Activated CD8-positive, alpha-beta memory T cell treated with anti-CD3 and anti-CD28 coated beads, Interleukin-2, amount 10 ng/mL, durations not matched to agents 7 days and 5 days (primary cell): Measurements from ENCODE around the gene KIF23. TPM values are rescaled to one million over a fixed set of nuclear protein-coding genes. Genes with fewer than 3 reads are reported as not detected.

ENCODE experiments used
- ATAC-seq: fragments of 150-1000 bp; cut with Tn5 transposase; one replicate; pipeline ENCODE4 v1.10.0; 2021; ENCODE audit warnings: moderate library complexity
- CTCF ChIA-PET: fragments of 350-600 bp; sonication (Branson Sonifier 250); formaldehyde crosslinking; loops from one replicate; lab custom pipeline; 2021; ENCODE audit warnings: antibody characterized with exemption; lab: Charles Lee
- DNase-seq: peaks from one replicate; pipeline ENCODE4 v3.0.0-alpha.2; 2020
- H3K27ac Mint-ChIP-seq: one replicate; pipeline ENCODE4 v1.8.0; 2021; ENCODE audit warnings: mild to moderate bottlenecking, mixed read lengths
- H3K27me3 Mint-ChIP-seq: one replicate; pipeline ENCODE4 v1.8.0; 2021; ENCODE audit warnings: mixed read lengths
- H3K36me3 Mint-ChIP-seq: one replicate; pipeline ENCODE4 v1.8.0; 2021; ENCODE audit warnings: mild to moderate bottlenecking, mixed read lengths
- H3K4me1 Mint-ChIP-seq: one replicate; pipeline ENCODE4 v1.8.0; 2021; ENCODE audit warnings: mixed read lengths
- H3K4me3 Mint-ChIP-seq: one replicate; pipeline ENCODE4 v1.8.0; 2021; ENCODE audit warnings: mild to moderate bottlenecking, moderate library complexity, mixed read lengths
- H3K9me3 Mint-ChIP-seq: one replicate; pipeline ENCODE4 v1.8.0; 2022; ENCODE audit warnings: low read depth, mixed read lengths
- total RNA-seq, 2 experiments: library from RNA; stranded (reverse); gene quantifications; one replicate each; pipeline ENCODE4 v1.2.3, GENCODE V29; 2021

The KIF23 gene
- total RNA-seq, 2 experiments from 2014 or later: 70.9 to 81.1 TPM

DNA sequence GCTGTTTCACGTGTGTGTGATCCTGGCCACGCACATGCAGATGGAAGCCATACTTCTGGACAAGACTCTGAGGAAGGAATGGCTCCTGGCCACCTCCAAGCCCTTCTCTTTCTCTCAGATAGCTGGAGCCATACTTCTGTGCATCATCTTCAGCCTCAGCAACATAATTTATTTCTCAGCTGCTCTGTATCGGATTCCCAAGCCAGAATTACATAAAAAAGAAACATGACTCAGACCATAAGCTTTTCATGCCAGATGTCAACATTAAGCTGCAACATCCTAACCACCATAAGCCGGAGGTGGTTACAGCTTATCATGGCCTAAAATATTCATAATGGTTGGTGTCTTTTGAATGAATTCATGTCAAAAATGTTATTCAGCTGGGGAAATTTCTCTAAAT lies 10.6 kb upstream of the KIF23 start:
- Mint-ChIP-seq H3K27me3 (peaks cover 33% of the 10 kb centered on the region), H3K36me3 (no peaks in the 10 kb centered on the region), H3K4me3 (no peak overlapping the region), H3K4me1 (peaks cover 3% of the 10 kb centered on the region), H3K27ac (no peak overlapping the region), H3K9me3 (no peaks in the 10 kb centered on the region)
- CTCF ChIA-PET: interaction anchor here (3.7 kb wide), 1 partner anchor 9 kb away, joined by 22 read pairs; no protein-coding TSS in a partner anchor
- DNase-seq: no peak
- ATAC-seq: no peak

DNA sequence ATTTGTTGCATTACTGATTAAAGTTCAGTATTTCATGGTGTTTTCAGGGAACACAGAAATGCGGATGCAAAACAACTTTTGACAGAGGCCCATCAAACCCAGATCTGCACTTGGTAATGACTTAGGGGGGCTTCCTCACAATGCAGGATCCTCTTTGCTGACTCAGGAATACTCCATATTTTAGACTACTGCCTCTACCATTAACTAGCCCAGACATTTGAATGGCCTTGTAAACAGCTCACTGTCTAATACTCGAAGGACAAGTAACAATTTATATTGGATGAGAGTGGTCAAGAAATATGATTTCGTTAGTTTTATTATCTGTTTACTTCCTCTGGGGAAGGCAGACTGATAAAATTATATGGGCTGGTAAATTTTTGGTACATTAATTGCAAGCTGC lies 9.0 kb upstream of the KIF23 start:
- Mint-ChIP-seq H3K36me3 (no peaks in the 10 kb centered on the region), H3K4me1 (no peaks in the 10 kb centered on the region), H3K9me3 (no peaks in the 10 kb centered on the region), H3K27me3 (peaks cover 41% of the 10 kb centered on the region), H3K27ac (no peak overlapping the region), H3K4me3 (no peak overlapping the region)
- DNase-seq (no peak), ATAC-seq (no peak)
- CTCF ChIA-PET: interaction anchor here (1.4 to 3.7 kb wide), 3 partner anchors 9 to 346 kb away, joined by 4 to 22 read pairs (median 4); partner anchors contain the start of gene KIF23

DNA sequence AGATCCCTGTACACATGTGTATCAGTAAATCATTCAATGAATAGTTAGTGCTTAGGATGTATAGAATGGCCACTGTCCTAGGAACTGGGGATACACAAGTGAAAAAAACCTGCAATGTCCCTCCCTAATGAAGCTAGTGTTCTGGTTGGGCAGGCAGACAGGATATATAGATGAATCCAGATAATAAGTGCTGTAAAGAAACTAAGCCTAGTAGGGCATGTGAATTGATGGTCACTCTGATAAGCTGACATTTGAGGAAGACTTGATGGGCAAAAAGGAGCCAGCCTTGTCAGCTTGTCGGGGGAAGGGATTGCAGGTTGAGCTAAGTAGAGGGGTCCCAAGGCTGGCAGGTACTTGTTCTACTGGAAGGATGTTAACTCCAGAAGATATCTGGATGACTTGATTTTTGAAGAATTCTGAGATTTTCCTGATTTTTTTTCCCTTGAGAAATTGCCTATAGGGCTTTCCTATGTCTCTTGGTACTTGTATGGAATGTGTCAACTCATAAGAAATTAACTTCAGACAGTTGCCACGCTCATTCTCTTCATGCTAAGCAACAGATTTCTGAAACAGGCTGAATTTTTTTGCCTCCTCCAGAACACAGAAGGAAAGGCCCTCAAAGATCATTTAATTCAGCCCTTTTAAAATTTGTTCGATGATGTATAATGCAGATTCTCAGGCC lies 6.3 kb upstream of the KIF23 start:
- Mint-ChIP-seq H3K36me3 (no peaks in the 10 kb centered on the region), H3K9me3 (no peaks in the 10 kb centered on the region), H3K4me3 (no peak overlapping the region), H3K27ac (no peak overlapping the region), H3K27me3 (peaks cover 41% of the 10 kb centered on the region), H3K4me1 (no peaks in the 10 kb centered on the region)
- DNase-seq (no peak), ATAC-seq (no peak)
- CTCF ChIA-PET: interaction anchor here (1.1 kb wide), 1 partner anchor 13 kb away, joined by 3 read pairs; no protein-coding TSS in a partner anchor

DNA sequence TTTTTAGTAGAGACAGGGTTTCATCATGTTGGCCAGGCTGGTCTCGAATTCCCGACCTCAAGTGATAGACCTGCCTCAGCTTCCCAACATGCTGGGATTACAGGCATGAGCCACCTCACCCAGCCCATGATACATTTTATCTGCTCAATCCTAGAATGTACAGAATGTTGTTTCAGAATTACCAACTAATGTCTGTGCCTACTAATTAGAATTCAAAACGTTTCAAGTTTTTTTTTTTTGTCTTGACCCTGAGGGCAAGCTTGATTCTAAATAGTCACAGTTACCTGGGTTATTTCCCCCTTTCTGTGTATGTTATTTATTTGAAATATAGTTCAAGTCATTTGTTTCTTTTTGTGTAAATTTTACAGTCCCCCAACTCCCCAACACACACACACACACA lies 5.3 kb upstream of the KIF23 start:
- CTCF ChIA-PET: interaction anchor here (1.0 kb wide), 1 partner anchor 14 kb away, joined by 4 read pairs; no protein-coding TSS in a partner anchor
- Mint-ChIP-seq H3K9me3 (no peaks in the 10 kb centered on the region), H3K4me1 (peaks cover 5% of the 10 kb centered on the region), H3K27me3 (peaks cover 36% of the 10 kb centered on the region), H3K36me3 (no peaks in the 10 kb centered on the region), H3K27ac (no peak overlapping the region), H3K4me3 (no peak overlapping the region)
- ATAC-seq (no peak), DNase-seq (no peak)

DNA sequence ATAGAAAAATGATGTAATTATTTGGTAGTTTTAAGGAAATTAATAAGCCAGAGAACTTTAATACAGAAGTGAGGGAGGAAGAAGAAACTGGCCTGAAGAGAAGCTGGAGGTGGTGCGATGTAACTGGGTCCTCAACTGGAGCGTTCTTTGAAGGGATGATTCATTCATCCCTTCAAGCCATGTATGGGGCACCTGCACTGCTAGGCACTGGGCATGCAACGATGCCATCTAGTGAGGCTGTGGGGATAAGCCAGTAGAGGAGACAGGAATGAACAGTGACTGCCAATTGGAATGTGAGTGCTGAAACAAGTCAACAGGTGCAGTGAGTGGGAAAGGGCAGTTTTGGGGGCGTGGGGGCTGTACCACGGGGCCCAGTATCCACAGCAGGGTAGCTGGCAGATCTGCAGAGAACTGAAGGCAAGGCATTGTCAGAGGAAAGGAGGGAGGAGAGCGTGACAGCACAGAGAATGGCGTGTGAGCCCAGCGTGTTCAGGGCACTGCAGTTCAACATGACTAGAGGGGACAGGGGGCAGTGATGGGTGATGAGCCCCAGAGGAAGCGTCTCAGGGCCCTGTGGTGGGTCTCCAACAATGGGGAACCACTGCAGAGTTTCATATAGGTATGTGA lies 3.8 kb upstream of the KIF23 start:
- peaks cover 25% of the 10 kb centered on the region for H3K27me3 Mint-ChIP-seq
- H3K9me3 Mint-ChIP-seq: no peaks in the 10 kb centered on the region
- H3K27ac Mint-ChIP-seq: no peak overlapping the region
- CTCF ChIA-PET: no interaction called here
- peaks cover 9% of the 10 kb centered on the region for H3K4me1 Mint-ChIP-seq
- H3K36me3 Mint-ChIP-seq: peaks cover 3% of the 10 kb centered on the region
- no peak for DNase-seq
- ATAC-seq: no peak
- H3K4me3 Mint-ChIP-seq: no peak overlapping the region

DNA sequence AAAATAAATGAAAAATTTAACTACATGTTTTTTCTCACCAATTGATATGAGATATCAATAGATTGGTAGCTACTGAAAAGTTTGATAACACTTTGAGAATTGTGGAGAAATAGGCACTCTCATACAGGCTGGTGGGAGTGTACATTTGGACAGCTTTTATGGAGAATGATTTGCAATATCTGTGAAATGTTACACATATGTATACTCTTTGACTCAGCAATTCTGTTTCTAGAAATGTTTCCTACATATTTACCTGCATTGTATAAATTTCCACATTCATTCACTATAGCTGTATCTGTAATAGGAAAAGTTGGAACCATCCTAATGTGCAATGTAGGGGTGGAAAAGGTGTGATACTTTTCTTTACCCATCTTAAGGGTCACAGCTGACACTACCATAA lies 1.9 kb upstream of the KIF23 start:
- ATAC-seq (no peak), DNase-seq (no peak)
- H3K27me3 Mint-ChIP-seq: peaks cover 18% of the 10 kb centered on the region
- H3K4me3 Mint-ChIP-seq: no peak overlapping the region
- peaks cover 9% of the 10 kb centered on the region for H3K36me3 Mint-ChIP-seq
- peaks cover 20% of the 10 kb centered on the region for H3K4me1 Mint-ChIP-seq
- no peaks in the 10 kb centered on the region for H3K9me3 Mint-ChIP-seq
- CTCF ChIA-PET: interaction anchor here (1.1 to 3.2 kb wide), 4 partner anchors 17 to 51 kb away, joined by 3 to 8 read pairs (median 4); no protein-coding TSS in a partner anchor
- H3K27ac Mint-ChIP-seq: no peak overlapping the region

DNA sequence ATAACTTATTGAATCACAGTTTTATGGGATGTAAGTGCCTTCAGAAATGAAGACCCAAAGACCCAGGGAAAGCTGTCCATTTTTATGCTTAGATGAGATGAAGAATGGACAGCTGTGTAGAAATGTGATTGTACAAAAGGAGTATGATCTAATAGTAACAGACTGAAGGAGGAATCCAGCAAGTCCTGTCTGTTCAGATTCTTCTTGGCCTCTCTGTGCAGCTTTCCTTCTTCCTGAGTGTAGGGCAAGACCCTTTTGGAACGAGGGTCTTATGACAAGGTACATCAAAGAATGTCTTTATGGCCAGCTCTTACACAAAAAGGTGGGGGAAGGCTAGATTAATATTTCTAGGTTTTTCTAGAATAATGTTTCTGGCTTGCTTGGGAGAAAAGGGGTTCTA lies 1.4 kb upstream of the KIF23 start:
- peaks cover 13% of the 10 kb centered on the region for H3K36me3 Mint-ChIP-seq
- CTCF ChIA-PET: interaction anchor here (1.1 to 3.2 kb wide), 4 partner anchors 18 to 50 kb away, joined by 3 to 8 read pairs (median 4); no protein-coding TSS in a partner anchor
- H3K27me3 Mint-ChIP-seq: peaks cover 16% of the 10 kb centered on the region
- H3K4me3 Mint-ChIP-seq: no peak overlapping the region
- no peaks in the 10 kb centered on the region for H3K9me3 Mint-ChIP-seq
- ATAC-seq: no peak
- H3K27ac Mint-ChIP-seq: no peak overlapping the region
- H3K4me1 Mint-ChIP-seq: peaks cover 23% of the 10 kb centered on the region
- no peak for DNase-seq

DNA sequence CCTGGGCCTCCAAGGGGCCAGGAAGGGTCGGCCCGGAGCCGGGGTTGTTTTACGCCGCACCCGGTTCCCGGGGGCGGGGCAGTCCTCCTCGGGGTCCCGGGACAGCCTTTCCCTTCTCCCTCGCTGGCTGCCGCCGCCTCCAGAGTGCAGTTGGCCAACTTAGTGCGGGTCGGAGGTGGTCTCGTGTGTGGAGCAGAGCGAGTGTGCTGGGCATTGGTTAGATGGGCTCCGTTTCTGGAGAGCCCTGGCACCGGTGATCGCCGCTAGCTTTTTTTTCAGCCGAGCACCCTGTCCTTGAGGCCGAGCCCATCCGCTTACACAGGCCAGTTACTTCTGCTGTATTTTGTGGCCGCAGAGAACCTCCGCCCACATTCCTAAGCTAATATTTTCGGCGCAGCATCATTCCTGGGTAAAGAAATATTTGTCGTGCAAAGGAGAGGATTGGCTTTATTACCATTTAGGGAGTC lies 585 bp downstream of the KIF23 start:
- Mint-ChIP-seq H3K27me3 (peaks cover 2% of the 10 kb centered on the region), H3K4me3 (peak overlapping the region; percentile 88), H3K9me3 (no peaks in the 10 kb centered on the region), H3K4me1 (peaks cover 23% of the 10 kb centered on the region), H3K36me3 (peaks cover 26% of the 10 kb centered on the region), H3K27ac (peak overlapping the region; percentile 72)
- DNase-seq (peak; percentile 50), ATAC-seq (peak; percentile 52)
- CTCF ChIA-PET: interaction anchor here (0.6 to 1.5 kb wide), 6 partner anchors 14 to 244 kb away, joined by 3 to 7 read pairs (median 4); no protein-coding TSS in a partner anchor

DNA sequence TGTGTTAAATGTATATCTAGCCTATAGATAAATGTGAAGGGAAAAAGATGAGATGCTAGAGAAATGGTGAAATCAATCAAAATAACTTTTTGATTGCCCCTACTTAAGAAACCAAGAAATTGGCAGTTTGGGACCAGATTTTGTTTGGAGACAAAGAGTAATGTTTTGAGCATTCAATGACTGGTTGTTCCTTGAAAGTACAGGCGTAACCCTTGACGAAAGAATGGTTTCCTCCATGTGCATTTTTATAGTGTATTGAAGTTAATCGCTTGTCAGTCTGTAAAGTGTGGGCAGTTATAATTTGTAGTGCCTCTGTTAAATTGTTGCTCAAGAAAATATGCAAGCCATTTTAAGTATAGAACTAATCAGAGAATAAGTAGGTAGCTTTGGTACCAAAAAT lies 1.2 kb downstream of the KIF23 start:
- Mint-ChIP-seq H3K4me1 (peaks cover 23% of the 10 kb centered on the region), H3K27ac (no peak overlapping the region)

DNA sequence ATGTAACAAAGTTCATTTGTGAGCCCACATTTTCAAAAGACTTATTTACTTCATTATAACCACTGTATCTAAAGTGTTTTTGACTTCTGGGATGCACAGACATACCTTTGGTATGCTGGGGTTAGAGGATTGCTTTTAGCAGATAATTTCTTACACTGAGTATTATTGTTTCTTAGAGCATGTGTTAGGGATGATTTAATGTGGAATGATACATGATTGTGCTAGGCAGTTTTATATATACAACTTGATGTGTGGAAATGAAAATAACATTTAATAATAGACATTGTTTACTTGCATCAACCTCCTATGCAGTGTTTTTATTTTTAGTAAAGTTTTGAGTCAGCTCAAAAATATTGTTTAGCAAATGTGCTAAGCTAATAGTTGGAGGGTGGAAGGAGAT lies 3.4 kb downstream of the KIF23 start:
- ATAC-seq (no peak), DNase-seq (no peak)
- CTCF ChIA-PET: interaction anchor here (1.3 to 4.0 kb wide), 3 partner anchors 13 to 45 kb away, joined by 3 to 16 read pairs (median 4); no protein-coding TSS in a partner anchor
- Mint-ChIP-seq H3K27me3 (peaks cover 2% of the 10 kb centered on the region), H3K4me3 (no peak overlapping the region), H3K27ac (no peak overlapping the region), H3K4me1 (peaks cover 23% of the 10 kb centered on the region), H3K36me3 (peaks cover 40% of the 10 kb centered on the region), H3K9me3 (no peaks in the 10 kb centered on the region)

More for the DNA sequence above, 1.2 kb downstream of the KIF23 start:
- CTCF ChIA-PET: interaction anchor here (0.6 to 4.0 kb wide), 3 partner anchors 9 to 47 kb away, joined by 4 to 16 read pairs (median 4); no protein-coding TSS in a partner anchor
- peak overlapping the region; percentile 88 for H3K4me3 Mint-ChIP-seq
- peaks cover 2% of the 10 kb centered on the region for H3K27me3 Mint-ChIP-seq
- no peaks in the 10 kb centered on the region for H3K9me3 Mint-ChIP-seq
- no peak for DNase-seq
- no peak for ATAC-seq
- peaks cover 26% of the 10 kb centered on the region for H3K36me3 Mint-ChIP-seq

DNA sequence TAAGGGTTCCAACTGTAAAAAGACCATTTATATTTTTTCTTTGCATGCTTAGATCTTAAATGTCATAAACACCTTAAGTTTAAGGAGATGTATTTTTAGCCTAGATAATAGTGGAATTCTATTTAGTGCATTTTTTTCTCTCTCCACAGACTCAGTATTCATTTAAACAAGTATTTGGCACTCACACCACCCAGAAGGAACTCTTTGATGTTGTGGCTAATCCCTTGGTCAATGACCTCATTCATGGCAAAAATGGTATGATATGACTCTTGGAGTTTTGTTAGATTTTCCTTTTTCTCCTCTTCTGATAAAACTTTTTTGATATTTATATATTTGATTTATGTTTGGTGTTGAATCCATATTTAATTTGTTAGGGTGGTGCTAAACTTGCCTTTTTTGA lies 7.3 kb downstream of the KIF23 start:
- H3K36me3 Mint-ChIP-seq: peaks cover 60% of the 10 kb centered on the region
- CTCF ChIA-PET: no interaction called here
- ATAC-seq: no peak
- peaks cover 4% of the 10 kb centered on the region for H3K4me1 Mint-ChIP-seq
- no peak overlapping the region for H3K4me3 Mint-ChIP-seq
- H3K27ac Mint-ChIP-seq: no peak overlapping the region
- DNase-seq: no peak
- no peaks in the 10 kb centered on the region for H3K27me3 Mint-ChIP-seq
- no peaks in the 10 kb centered on the region for H3K9me3 Mint-ChIP-seq

DNA sequence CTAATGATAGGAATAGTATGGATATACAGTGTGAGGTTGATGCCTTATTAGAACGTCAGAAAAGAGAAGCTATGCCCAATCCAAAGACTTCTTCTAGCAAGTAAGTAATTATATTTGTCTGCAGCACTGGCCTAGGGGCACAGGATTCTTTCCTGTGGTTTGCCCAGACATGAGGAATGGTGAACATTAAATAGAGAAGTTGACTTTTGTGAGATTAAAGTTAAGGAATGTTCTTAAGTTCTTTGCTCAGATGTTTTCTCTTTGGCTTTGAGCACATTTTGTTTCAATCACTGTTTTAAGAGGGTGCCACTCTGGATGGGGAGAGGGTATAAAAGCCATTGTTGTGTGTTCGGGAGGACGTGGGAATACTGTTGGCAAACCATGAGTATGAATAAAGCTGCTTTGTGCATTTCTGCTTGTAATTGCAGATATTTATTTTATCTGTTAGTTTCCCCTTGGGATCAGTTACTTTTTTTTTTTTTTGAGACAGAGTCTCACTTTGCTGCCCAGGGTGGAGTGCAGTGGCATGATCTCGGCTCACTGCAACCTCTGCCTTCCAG lies 8.3 kb downstream of the KIF23 start:
- DNase-seq (no peak), ATAC-seq (no peak)
- Mint-ChIP-seq H3K4me3 (no peak overlapping the region), H3K9me3 (no peaks in the 10 kb centered on the region), H3K27me3 (no peaks in the 10 kb centered on the region), H3K27ac (no peak overlapping the region), H3K4me1 (peaks cover 4% of the 10 kb centered on the region), H3K36me3 (peaks cover 60% of the 10 kb centered on the region)
- CTCF ChIA-PET: no interaction called here

DNA sequence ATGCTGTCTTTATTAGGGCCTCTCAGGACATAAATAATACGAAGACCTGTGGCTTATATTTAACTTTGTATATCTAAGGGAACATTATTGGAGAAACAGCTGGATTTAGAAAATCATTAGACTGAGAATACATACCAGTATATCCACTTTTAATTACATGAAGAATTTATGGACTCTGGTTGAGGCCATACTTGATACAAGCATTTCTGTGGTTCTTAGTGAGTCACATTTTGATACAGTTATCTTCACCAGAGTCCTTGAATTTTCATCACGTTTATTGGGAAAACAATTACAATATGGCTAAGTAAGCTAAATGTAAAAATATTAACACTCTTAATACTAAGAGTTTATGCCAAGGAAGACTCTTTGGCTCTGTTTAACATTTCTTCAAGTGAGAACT lies 9.9 kb downstream of the KIF23 start:
- Mint-ChIP-seq H3K27me3 (no peaks in the 10 kb centered on the region), H3K4me1 (peaks cover 1% of the 10 kb centered on the region), H3K36me3 (peaks cover 61% of the 10 kb centered on the region), H3K4me3 (no peak overlapping the region), H3K27ac (no peak overlapping the region), H3K9me3 (no peaks in the 10 kb centered on the region)
- CTCF ChIA-PET: no interaction called here
- DNase-seq: no peak
- ATAC-seq: no peak
